OCI-LY7 (cell line): ENCODE measurements around the gene MAPRE3. TPM values are rescaled to one million over a fixed set of nuclear protein-coding genes. Genes with fewer than 3 reads are reported as not detected.

Experiments
- BruUV-seq: library from RNA; stranded (reverse); fragments of 400-500 nt; replicated peaks from 2 replicates; lab custom pipeline; 2021; lab: Mats Ljungman, UMichigan
- CTCF ChIA-PET: fragments of 300-600 bp; sonication (Branson Sonifier 250); formaldehyde crosslinking; loops from one replicate; lab custom pipeline; 2022; ENCODE audit warnings: antibody characterized with exemption; ENCODE audit not compliant: unreplicated experiment; lab: Charles Lee
- POLR2A ChIA-PET: fragments of 300-600 bp; sonication (Branson Sonifier 250); formaldehyde crosslinking; loops from one replicate; lab custom pipeline; 2022; ENCODE audit warnings: antibody characterized with exemption; lab: Charles Lee
- DNase-seq: peaks from one replicate; pipeline ENCODE4 v3.0.0-alpha.2; 2015; ENCODE audit warnings: low spot score
- H2AFZ ChIP-seq: fragments of 200-600 bp; sonication (generic), shearing (Covaris generic); 2 replicates; pipeline ENCODE4 v1.6.1; 2014; ENCODE audit warnings: mild to moderate bottlenecking, antibody characterized with exemption, low read length, moderate library complexity
- H3K27ac ChIP-seq: fragments of 200-600 bp; sonication (generic); 2 replicates; pipeline ENCODE4 v1.5.1; 2014; ENCODE audit warnings: mixed run types, low read depth, mild to moderate bottlenecking, moderate library complexity, low read length, inconsistent platforms; ENCODE audit not compliant: poor library complexity, severe bottlenecking
- H3K36me3 ChIP-seq: fragments of 200-600 bp; sonication (generic); 2 replicates; pipeline ENCODE4 v1.6.1; 2014; ENCODE audit warnings: mild to moderate bottlenecking, antibody characterized with exemption, low read length, moderate library complexity, mixed read lengths; ENCODE audit not compliant: insufficient read depth
- H3K4me1 ChIP-seq: fragments of 200-600 bp; sonication (generic); 2 replicates; pipeline ENCODE4 v1.5.1; 2014; ENCODE audit warnings: mild to moderate bottlenecking, low read length; ENCODE audit not compliant: insufficient read depth, poor library complexity, severe bottlenecking
- H3K4me2 ChIP-seq: fragments of 200-600 bp; sonication (generic); 2 replicates; pipeline ENCODE4 v1.6.1; 2014; ENCODE audit warnings: mild to moderate bottlenecking, low read length
- H3K4me3 ChIP-seq: fragments of 200-600 bp; sonication (generic); 2 replicates; pipeline ENCODE4 v1.5.1; 2014; ENCODE audit warnings: mild to moderate bottlenecking, low read depth, low read length; ENCODE audit not compliant: poor library complexity, severe bottlenecking
- H3K79me2 ChIP-seq: fragments of 200-600 bp; sonication (generic); 2 replicates; pipeline ENCODE4 v1.6.1; 2016; ENCODE audit warnings: low read depth, mild to moderate bottlenecking, low read length, moderate library complexity, mixed read lengths; ENCODE audit not compliant: insufficient read depth
- H3K9me2 ChIP-seq: fragments of 200-600 bp; sonication (generic); 2 replicates; pipeline ENCODE4 v1.6.1; 2016; ENCODE audit warnings: mild to moderate bottlenecking, low read length, mixed read lengths; ENCODE audit not compliant: insufficient read depth
- H3K9me3 ChIP-seq: fragments of 200-600 bp; sonication (generic); 2 replicates; pipeline ENCODE4 v1.6.1; 2014; ENCODE audit warnings: mild to moderate bottlenecking, mixed run types, low read length, mixed read lengths
- H4K20me1 ChIP-seq: fragments of 200-600 bp; sonication (generic); 2 replicates; pipeline ENCODE4 v1.6.1; 2014; ENCODE audit warnings: mild to moderate bottlenecking, antibody characterized with exemption, low read length, moderate library complexity, mixed read lengths; ENCODE audit not compliant: insufficient read depth
- EZH2phosphoT487 ChIP-seq: fragments of 200-600 bp; sonication (generic); IDR thresholded peaks from 2 replicates; pipeline ENCODE4 v1.6.1; 2018; ENCODE audit warnings: low read depth, borderline replicate concordance, mild to moderate bottlenecking, mixed run types, antibody characterized with exemption, low read length, moderate library complexity, mixed read lengths
- intact Hi-C: fragments of 100-400 bp; cut with micrococcal nuclease; formaldehyde crosslinking; loops from one replicate; pipeline ENCODE4 v1.10.0; 2022; ENCODE audit not compliant: unreplicated experiment
- total RNA-seq, 2 experiments: library from RNA; depleted of rRNA in 1 of 2; stranded (reverse); fragments of >200 nt in 1 of 2; shearing (Covaris generic) in 1 of 2; gene quantifications; 2 replicates each; pipeline ENCODE4 v1.2.3, GENCODE V29; 2014 to 2022
- TF ChIP-seq, protein P1 (sequence below): fragments of 200-600 bp; sonication (generic); conservative IDR thresholded peaks from 2 replicates; pipeline ENCODE4 v1.5.1; 2014; ENCODE audit warnings: mild to moderate bottlenecking, antibody characterized with exemption, low read length, moderate library complexity, mixed read lengths

MAPRE3 gene
- total RNA-seq, 2 experiments from 2014 or later, result not detected

- Histone ChIP-seq H4K20me1 (no peaks in the 10 kb centered on the region), H3K4me1 (peaks cover 9% of the 10 kb centered on the region), H3K4me3 (no peak overlapping the region), H3K36me3 (no peaks in the 10 kb centered on the region), H3K79me2 (no peaks in the 10 kb centered on the region), H3K4me2 (no peak overlapping the region), H3K9me3 (no peaks in the 10 kb centered on the region), H2AFZ (no peak overlapping the region), H3K9me2 (no peaks in the 10 kb centered on the region), H3K27ac (no peak overlapping the region)
- TF ChIP-seq EZH2phosphoT487, result no peak
- TF ChIP-seq, protein P1, sequence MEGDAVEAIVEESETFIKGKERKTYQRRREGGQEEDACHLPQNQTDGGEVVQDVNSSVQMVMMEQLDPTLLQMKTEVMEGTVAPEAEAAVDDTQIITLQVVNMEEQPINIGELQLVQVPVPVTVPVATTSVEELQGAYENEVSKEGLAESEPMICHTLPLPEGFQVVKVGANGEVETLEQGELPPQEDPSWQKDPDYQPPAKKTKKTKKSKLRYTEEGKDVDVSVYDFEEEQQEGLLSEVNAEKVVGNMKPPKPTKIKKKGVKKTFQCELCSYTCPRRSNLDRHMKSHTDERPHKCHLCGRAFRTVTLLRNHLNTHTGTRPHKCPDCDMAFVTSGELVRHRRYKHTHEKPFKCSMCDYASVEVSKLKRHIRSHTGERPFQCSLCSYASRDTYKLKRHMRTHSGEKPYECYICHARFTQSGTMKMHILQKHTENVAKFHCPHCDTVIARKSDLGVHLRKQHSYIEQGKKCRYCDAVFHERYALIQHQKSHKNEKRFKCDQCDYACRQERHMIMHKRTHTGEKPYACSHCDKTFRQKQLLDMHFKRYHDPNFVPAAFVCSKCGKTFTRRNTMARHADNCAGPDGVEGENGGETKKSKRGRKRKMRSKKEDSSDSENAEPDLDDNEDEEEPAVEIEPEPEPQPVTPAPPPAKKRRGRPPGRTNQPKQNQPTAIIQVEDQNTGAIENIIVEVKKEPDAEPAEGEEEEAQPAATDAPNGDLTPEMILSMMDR, result peak; percentile 88
- no TSS peak for BruUV-seq
- DNase-seq, result peak; percentile 71
- POLR2A ChIA-PET, result interaction anchor here (0.5 to 0.7 kb wide), 4 partner anchors 13 to 1439 kb away, joined by 3 to 5 read pairs (median 4); no protein-coding TSS in a partner anchor
- intact Hi-C loops, result loop anchor here (1.0 to 5.0 kb wide), 2 partner anchors 56 to 170 kb away; partner anchors contain the start of gene DPYSL5
- CTCF ChIA-PET, result interaction anchor here (0.6 to 1.3 kb wide), 5 partner anchors 13 to 286 kb away, joined by 3 to 9 read pairs (median 5); no protein-coding TSS in a partner anchor
Measured at GRCh38 chr2:27016801-27017325, 46.4 kb downstream of the MAPRE3 start.

- Histone ChIP-seq H3K36me3 (no peaks in the 10 kb centered on the region), H2AFZ (no peak overlapping the region), H3K9me2 (no peaks in the 10 kb centered on the region), H3K79me2 (no peaks in the 10 kb centered on the region), H4K20me1 (no peaks in the 10 kb centered on the region), H3K4me1 (peaks cover 9% of the 10 kb centered on the region), H3K4me2 (no peak overlapping the region), H3K4me3 (no peak overlapping the region), H3K27ac (no peak overlapping the region), H3K9me3 (no peaks in the 10 kb centered on the region)
- ChIA-PET POLR2A (no interaction called here), CTCF (no interaction called here)
- no peak for DNase-seq
- no peak for TF ChIP-seq EZH2phosphoT487
- TF ChIP-seq, protein P1, result no peak
- BruUV-seq, result no TSS peak
- intact Hi-C loops, result loop anchor here (5.0 kb wide), 1 partner anchor 171 kb away; the partner anchor contains the start of gene DPYSL5
Measured at GRCh38 chr2:27018142-27018541, 47.7 kb downstream of the MAPRE3 start.

DNA sequence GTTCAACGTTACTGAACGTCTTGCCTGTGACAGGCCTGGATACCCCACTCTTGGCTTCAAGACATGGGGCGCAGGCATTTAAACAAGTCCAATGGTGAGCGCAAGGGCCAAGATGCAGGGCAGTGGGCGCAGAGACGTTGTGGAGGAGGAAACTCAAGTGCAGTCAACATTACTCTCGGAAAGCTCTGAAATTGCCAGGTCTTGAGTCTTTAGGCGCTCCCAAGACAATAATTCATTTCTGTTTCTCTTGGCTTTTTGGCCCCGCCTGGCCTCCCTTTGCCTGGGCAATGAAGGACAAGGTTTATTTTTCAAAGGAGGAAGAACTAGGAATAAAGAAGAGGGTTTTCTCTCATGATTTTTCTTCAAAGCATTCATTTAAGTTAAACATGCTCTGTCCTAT is 49.0 kb downstream of the MAPRE3 start:
- H2AFZ ChIP-seq, result no peak overlapping the region
- POLR2A ChIA-PET, result interaction anchor here (0.7 kb wide), 1 partner anchor 518 kb away, joined by 6 read pairs; no protein-coding TSS in a partner anchor
- H3K9me3 ChIP-seq, result no peaks in the 10 kb centered on the region
- no peaks in the 10 kb centered on the region for H4K20me1 ChIP-seq
- no peaks in the 10 kb centered on the region for H3K79me2 ChIP-seq
- no peak overlapping the region for H3K4me2 ChIP-seq
- H3K4me1 ChIP-seq, result peaks cover 9% of the 10 kb centered on the region
- CTCF ChIA-PET, result no interaction called here
- intact Hi-C loops, result loop anchor here (5.0 kb wide), 1 partner anchor 172 kb away; the partner anchor contains the start of gene DPYSL5
- no peaks in the 10 kb centered on the region for H3K9me2 ChIP-seq
- no peaks in the 10 kb centered on the region for H3K36me3 ChIP-seq
- H3K4me3 ChIP-seq, result no peak overlapping the region
- DNase-seq, result no peak
- no TSS peak for BruUV-seq
- no peak overlapping the region for H3K27ac ChIP-seq
- TF ChIP-seq EZH2phosphoT487, result no peak
- TF ChIP-seq, protein P1, result no peak
